ENCODE results near the gene UCHL1. TPM values are rescaled to one million over a fixed set of nuclear protein-coding genes. Genes with fewer than 3 reads are reported as not detected.

The UCHL1 gene
- total RNA-seq, 2 donors from 2014 or later: 26.5 to 103 TPM

DNA sequence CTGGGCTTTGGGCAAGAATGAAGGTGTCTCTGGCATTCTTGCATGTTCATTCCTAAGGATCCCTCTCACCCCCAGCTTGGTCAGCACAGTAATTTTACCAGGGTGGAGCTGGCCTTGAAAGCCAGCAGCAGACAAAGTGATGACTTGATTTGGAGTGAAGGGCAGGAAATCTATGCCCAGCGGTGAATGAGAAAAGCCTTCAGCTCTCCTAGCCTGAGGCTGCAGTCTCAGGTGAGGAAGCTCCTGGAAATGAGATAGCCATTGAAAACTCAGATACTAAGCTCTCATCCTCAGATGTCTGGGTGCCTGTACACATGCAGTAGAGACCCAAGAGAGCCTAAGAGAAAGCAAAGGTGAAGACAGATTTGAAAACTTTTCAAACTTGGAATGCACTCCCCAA lies 10.7 kb upstream of the UCHL1 start:
- H3K9me3 ChIP-seq: no peaks in the 10 kb centered on the region
- DNase-seq (no peak), ATAC-seq (no peak)
- no peaks in the 10 kb centered on the region for H3K36me3 ChIP-seq (replicated peaks in 1 of 2; ENCODE audit: insufficient read depth in 1 of 2, low read depth in 2 of 2)
- no peaks in the 10 kb centered on the region for H3K4me1 ChIP-seq
- 90 to 94% methylated on average over 1 of the region's 1 CpG for WGBS, 2 donors
- TF ChIP-seq, protein P1, sequence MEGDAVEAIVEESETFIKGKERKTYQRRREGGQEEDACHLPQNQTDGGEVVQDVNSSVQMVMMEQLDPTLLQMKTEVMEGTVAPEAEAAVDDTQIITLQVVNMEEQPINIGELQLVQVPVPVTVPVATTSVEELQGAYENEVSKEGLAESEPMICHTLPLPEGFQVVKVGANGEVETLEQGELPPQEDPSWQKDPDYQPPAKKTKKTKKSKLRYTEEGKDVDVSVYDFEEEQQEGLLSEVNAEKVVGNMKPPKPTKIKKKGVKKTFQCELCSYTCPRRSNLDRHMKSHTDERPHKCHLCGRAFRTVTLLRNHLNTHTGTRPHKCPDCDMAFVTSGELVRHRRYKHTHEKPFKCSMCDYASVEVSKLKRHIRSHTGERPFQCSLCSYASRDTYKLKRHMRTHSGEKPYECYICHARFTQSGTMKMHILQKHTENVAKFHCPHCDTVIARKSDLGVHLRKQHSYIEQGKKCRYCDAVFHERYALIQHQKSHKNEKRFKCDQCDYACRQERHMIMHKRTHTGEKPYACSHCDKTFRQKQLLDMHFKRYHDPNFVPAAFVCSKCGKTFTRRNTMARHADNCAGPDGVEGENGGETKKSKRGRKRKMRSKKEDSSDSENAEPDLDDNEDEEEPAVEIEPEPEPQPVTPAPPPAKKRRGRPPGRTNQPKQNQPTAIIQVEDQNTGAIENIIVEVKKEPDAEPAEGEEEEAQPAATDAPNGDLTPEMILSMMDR (IDR thresholded peaks at IDR 0.05): no peak
- TF ChIP-seq POLR2A (IDR thresholded peaks at IDR 0.05): no peak
- intact Hi-C loops (cut with DNase I): no loop called here
- H3K4me3 ChIP-seq: no peak overlapping the region
- no peak overlapping the region for H3K27ac ChIP-seq
- H3K27me3 ChIP-seq: no peaks in the 10 kb centered on the region

DNA sequence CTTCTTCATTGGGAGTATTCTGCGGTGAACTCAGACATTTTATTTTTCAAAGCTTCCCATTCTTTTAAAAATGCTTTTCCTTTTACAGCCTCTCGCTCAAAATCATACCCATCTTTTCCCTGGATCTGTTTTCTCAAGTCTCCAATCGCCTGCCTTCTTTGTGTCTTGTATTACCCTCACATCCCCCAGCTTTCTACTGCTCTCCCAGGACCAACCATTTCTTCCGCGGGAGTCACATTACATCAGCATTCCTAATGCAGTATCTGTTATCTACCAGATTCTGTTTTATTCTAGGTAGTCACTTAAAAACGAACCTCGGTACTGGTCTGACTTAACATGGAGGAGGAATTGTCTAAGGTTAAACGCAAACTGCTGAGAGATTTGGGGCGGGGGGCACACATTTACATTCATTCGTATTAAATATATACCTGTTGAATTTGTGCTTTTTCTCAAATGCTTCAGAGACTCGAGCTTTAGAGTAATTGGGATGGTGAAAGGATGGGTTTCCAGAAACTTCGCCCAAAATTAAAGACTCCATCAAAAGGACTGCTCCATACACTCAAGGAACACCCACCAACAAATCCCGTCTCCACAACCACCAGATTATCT lies 493 bp upstream of the UCHL1 start:
- peak; percentile 15 for ATAC-seq
- intact Hi-C loops (cut with DNase I): no loop called here
- Histone ChIP-seq H3K27me3 (peaks cover 0 to 17% of the 10 kb centered on the region in 2 donors), H3K4me3 (no peak overlapping the region), H3K4me1 (peaks cover 15% of the 10 kb centered on the region), H3K36me3 (replicated peaks in 1 of 2; ENCODE audit: insufficient read depth in 1 of 2, low read depth in 2 of 2) (no peaks in the 10 kb centered on the region), H3K27ac (no peak overlapping the region), H3K9me3 (no peaks in the 10 kb centered on the region)
- 23 to 35% methylated on average over 13 of the region's 13 CpGs for WGBS, 2 donors
- no peak for DNase-seq
- TF ChIP-seq POLR2A (IDR thresholded peaks at IDR 0.05): no peak
- TF ChIP-seq, protein P1 (IDR thresholded peaks at IDR 0.05): no peak

DNA sequence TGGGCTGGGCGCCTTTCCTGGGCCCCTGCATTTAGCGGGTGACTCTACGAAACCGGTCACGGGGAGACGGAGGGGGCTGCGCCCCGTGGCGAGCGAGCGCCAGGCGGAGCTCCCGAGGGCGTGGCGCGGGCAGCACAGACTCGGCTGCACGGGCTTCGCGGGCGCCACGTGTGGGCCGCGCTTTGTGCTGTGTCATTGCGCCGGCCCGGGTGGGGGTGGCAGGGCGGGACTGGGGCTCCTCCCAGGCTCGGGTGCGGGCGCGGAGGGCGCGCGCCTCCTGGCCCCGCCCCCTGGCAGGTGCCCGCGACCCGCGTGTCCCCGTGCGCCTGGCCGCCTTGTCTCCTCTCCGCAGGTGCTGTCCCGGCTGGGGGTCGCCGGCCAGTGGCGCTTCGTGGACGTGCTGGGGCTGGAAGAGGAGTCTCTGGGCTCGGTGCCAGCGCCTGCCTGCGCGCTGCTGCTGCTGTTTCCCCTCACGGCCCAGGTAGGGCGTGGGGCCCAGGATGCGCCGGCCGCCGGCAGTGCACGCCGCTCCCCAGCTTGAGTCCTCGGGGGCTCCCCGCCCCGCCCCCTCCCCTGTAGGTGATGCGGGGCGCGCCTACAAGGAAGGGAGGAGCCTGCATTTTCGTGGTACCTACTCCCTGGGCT lies 651 bp downstream of the UCHL1 start:
- ATAC-seq: peak; percentile 78
- intact Hi-C loops (cut with DNase I): no loop called here
- Histone ChIP-seq H3K27ac (no peak overlapping the region), H3K9me3 (no peaks in the 10 kb centered on the region), H3K27me3 (peaks cover 0 to 17% of the 10 kb centered on the region in 2 donors), H3K36me3 (replicated peaks in 1 of 2; ENCODE audit: insufficient read depth in 1 of 2, low read depth in 2 of 2) (no peaks in the 10 kb centered on the region), H3K4me3 (peak overlapping the region in 1 of 2 donors; percentile 30), H3K4me1 (peaks cover 15% of the 10 kb centered on the region)
- WGBS, 2 donors: 0 to 2% methylated on average over 1 to 49 of the region's 69 CpGs
- TF ChIP-seq POLR2A (IDR thresholded peaks at IDR 0.05): no peak
- TF ChIP-seq, protein P1 (IDR thresholded peaks at IDR 0.05): peak in 1 of 7 experiments; percentile 4
- peak; percentile 31 to 62 (median 44) for DNase-seq

DNA sequence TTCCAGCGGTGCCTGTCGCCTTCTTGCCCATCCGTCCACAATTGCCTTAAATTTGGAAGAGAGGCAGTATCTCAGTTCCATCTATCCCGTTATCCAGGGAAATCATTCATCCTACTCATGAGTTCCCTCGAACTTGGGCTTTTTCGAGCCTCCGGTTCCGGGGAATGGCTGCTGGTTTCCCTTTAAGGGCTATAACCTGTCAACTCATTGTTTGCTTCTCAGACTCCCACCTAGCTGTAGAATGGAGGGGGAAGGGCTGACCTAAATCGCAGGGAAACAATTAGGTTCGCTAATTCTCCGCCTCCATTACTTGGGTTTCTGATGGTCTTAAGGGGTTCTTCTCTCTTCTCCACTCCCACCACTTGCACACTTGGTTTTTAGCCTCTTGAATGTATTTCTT lies 1.2 kb downstream of the UCHL1 start:
- no peak overlapping the region for H3K4me3 ChIP-seq
- 27 to 30% methylated on average over 11 of the region's 11 CpGs for WGBS, 2 donors
- intact Hi-C loops (cut with DNase I): no loop called here
- TF ChIP-seq, protein P1 (IDR thresholded peaks at IDR 0.05): no peak
- no peak for TF ChIP-seq POLR2A (IDR thresholded peaks at IDR 0.05)
- no peaks in the 10 kb centered on the region for H3K36me3 ChIP-seq (replicated peaks in 1 of 2; ENCODE audit: insufficient read depth in 1 of 2, low read depth in 2 of 2)
- no peak overlapping the region for H3K27ac ChIP-seq
- ATAC-seq: no peak
- peaks cover 15% of the 10 kb centered on the region for H3K4me1 ChIP-seq
- H3K27me3 ChIP-seq: peaks cover 0 to 17% of the 10 kb centered on the region in 2 donors
- no peaks in the 10 kb centered on the region for H3K9me3 ChIP-seq
- no peak for DNase-seq
